Keratinocyte (primary cell): ENCODE results near the gene RAD51AP2. TPM values are rescaled to one million over a fixed set of nuclear protein-coding genes. Genes with fewer than 3 reads are reported as not detected.

Source experiments
- DNase-seq: peaks from one replicate; pipeline ENCODE4 v3.0.0-alpha.2; 2011; ENCODE audit warnings: low read depth, missing footprints, low spot score
- FAIRE-seq: peaks from 2 replicates; lab custom pipeline; 2011; peaks lifted over from hg19 to GRCh38; lab: Jason Lieb, UNC
- H2AFZ ChIP-seq: 2 replicates; pipeline ENCODE4 v1.6.0; 2012; ENCODE audit warnings: low read length, control low read depth, inconsistent platforms; ENCODE audit not compliant: control insufficient read depth
- H3K27ac ChIP-seq: 2 replicates; pipeline ENCODE4 v1.5.1; 2011; ENCODE audit warnings: low read length; ENCODE audit not compliant: control insufficient read depth, insufficient read depth
- H3K27me3 ChIP-seq: 3 replicates; pipeline ENCODE4 v1.6.0; 2011; ENCODE audit warnings: low read length; ENCODE audit not compliant: control insufficient read depth, insufficient read depth; ENCODE audit errors: extremely low read depth
- H3K36me3 ChIP-seq, 2 experiments: 2 replicates in 1 of 2; 3 replicates in 1 of 2; pipeline ENCODE4 v1.5.1; 2011; ENCODE audit warnings: low read length in 2 of 2, mild to moderate bottlenecking in 1 of 2; ENCODE audit not compliant: control insufficient read depth in 2 of 2, insufficient read depth in 2 of 2; ENCODE audit errors: extremely low read depth in 1 of 2
- H3K4me1 ChIP-seq: 3 replicates; pipeline ENCODE4 v1.5.1; 2011; ENCODE audit warnings: low read length; ENCODE audit not compliant: control insufficient read depth, insufficient read depth; ENCODE audit errors: extremely low read depth
- H3K4me2 ChIP-seq: 3 replicates; pipeline ENCODE4 v1.6.0; 2011; ENCODE audit warnings: low read depth, low read length; ENCODE audit not compliant: control insufficient read depth, insufficient read depth; ENCODE audit errors: extremely low read depth
- H3K4me3 ChIP-seq, 3 experiments: fragments of 200-600 bp in 1 of 3; sonication (generic) in 1 of 3; 2 replicates in 2 of 3; 3 replicates in 1 of 3; pipeline ENCODE4 v1.5.1; 2011 to 2016; ENCODE audit warnings: low read length in 3 of 3, mild to moderate bottlenecking in 3 of 3, control low read depth in 2 of 3, inconsistent platforms in 1 of 3, low read depth in 1 of 3, mixed read lengths in 1 of 3, mixed run types in 1 of 3, moderate library complexity in 1 of 3; ENCODE audit not compliant: control insufficient read depth in 2 of 3, insufficient read depth in 2 of 3; ENCODE audit errors: extremely low read depth in 1 of 3
- H3K79me2 ChIP-seq: 2 replicates; pipeline ENCODE4 v1.6.0; 2012; ENCODE audit warnings: low read length; ENCODE audit not compliant: control insufficient read depth, insufficient read depth
- H3K9ac ChIP-seq: 3 replicates; pipeline ENCODE4 v1.6.0; 2011; ENCODE audit warnings: low read length; ENCODE audit not compliant: control insufficient read depth, insufficient read depth; ENCODE audit errors: extremely low read depth
- H3K9me1 ChIP-seq: 3 replicates; pipeline ENCODE4 v1.6.0; 2011; ENCODE audit warnings: low read length; ENCODE audit not compliant: control insufficient read depth, insufficient read depth; ENCODE audit errors: extremely low read depth
- H3K9me3 ChIP-seq: 2 replicates; pipeline ENCODE4 v1.5.1; 2012; ENCODE audit warnings: low read depth, low read length; ENCODE audit not compliant: control insufficient read depth
- H4K20me1 ChIP-seq: 3 replicates; pipeline ENCODE4 v1.6.0; 2011; ENCODE audit warnings: low read length; ENCODE audit not compliant: control insufficient read depth, insufficient read depth; ENCODE audit errors: extremely low read depth
- CTCF ChIP-seq, 3 experiments: IDR thresholded peaks in 1 of 3; conservative IDR thresholded peaks in 1 of 3; optimal IDR thresholded peaks in 1 of 3; 2 replicates in 2 of 3; 3 replicates in 1 of 3; pipeline versions ENCODE3 to v1.5.1; 2011; ENCODE audit warnings: low read length in 3 of 3, mild to moderate bottlenecking in 3 of 3, moderate library complexity in 2 of 3, control low read depth in 1 of 3, inconsistent platforms in 1 of 3; ENCODE audit not compliant: insufficient read depth in 2 of 3; ENCODE audit errors: extremely low read depth in 1 of 3
- EZH2 ChIP-seq: IDR thresholded peaks from one replicate; pipeline ENCODE4 v1.6.1; 2012; ENCODE audit warnings: inconsistent platforms, mild to moderate bottlenecking, low read length, moderate library complexity
- dilution Hi-C: fragments of 300-500 bp; cut with MboI; formaldehyde crosslinking; loops from one replicate; pipeline ENCODE4 v1.7.0; 2020; ENCODE audit warnings: low sequenced_read_pairs; ENCODE audit not compliant: extremely low pct_ligation_motif_present
- polyA plus RNA-seq, 5 experiments: library from polyadenylated mRNA; depleted of rRNA in 3 of 5; stranded (reverse) in 3 of 5; stranded (forward) in 1 of 5; unstranded in 1 of 5; fragments of >200 nt; gene quantifications; 1 replicate in 1 of 5; 2 replicates in 3 of 5; 3 replicates in 1 of 5; pipeline versions ENCODE4 v1.2.1 to v1.2.3, GENCODE V29; 2011 to 2012; ENCODE audit warnings: missing spikeins in 2 of 5, low read depth in 1 of 5, low replicate concordance in 1 of 5

RAD51AP2 gene
- polyA plus RNA-seq, 1 donor (not counting 4 experiments of a cell fraction or from before 2014, with no cell fraction given): 0.12 TPM

- no peaks in the 10 kb centered on the region for H3K36me3 ChIP-seq
- no peak overlapping the region for H2AFZ ChIP-seq
- no peak for DNase-seq
- no peaks in the 10 kb centered on the region for H3K4me1 ChIP-seq
- H3K4me3 ChIP-seq: no peak overlapping the region
- H3K9me1 ChIP-seq: no peaks in the 10 kb centered on the region
- dilution Hi-C loops: no loop called here
- no peak overlapping the region for H3K9ac ChIP-seq
- H3K27me3 ChIP-seq: no peaks in the 10 kb centered on the region
- H4K20me1 ChIP-seq: no peaks in the 10 kb centered on the region
- FAIRE-seq: no peak
- no peak overlapping the region for H3K4me2 ChIP-seq
- no peaks in the 10 kb centered on the region for H3K79me2 ChIP-seq
- H3K27ac ChIP-seq: no peak overlapping the region
- H3K9me3 ChIP-seq: no peaks in the 10 kb centered on the region
- TF ChIP-seq CTCF (optimal IDR thresholded peaks at IDR 0.05 in 1 of 3, IDR thresholded peaks at IDR 0.05 in 1 of 3, conservative IDR thresholded peaks at IDR 0.05 in 1 of 3; ENCODE audit: extremely low read depth in 1 of 3, insufficient read depth in 2 of 3, low read length in 3 of 3): no peak
- no peak for TF ChIP-seq EZH2
These were observed 57.2 kb downstream of the RAD51AP2 start for GRCh38 chr2:17461087-17461475.

Other genes starting within 250 kb of the RAD51AP2 start
- gene VSNL1, start 22.3 kb upstream of the RAD51AP2 start, polyA plus RNA-seq: 18.4 to 41.1 TPM (median 32.1 TPM) in 3 replicates
- gene SMC6, start 235.4 kb upstream of the RAD51AP2 start, polyA plus RNA-seq: 12.3 to 24.4 TPM (median 14.5 TPM) in 3 replicates
- gene GEN1, start 235.7 kb upstream of the RAD51AP2 start, polyA plus RNA-seq: 8.7 to 17.2 TPM (median 9.9 TPM) in 3 replicates